ENCODE data around the gene IL20RA. TPM values are rescaled to one million over a fixed set of nuclear protein-coding genes. Genes with fewer than 3 reads are reported as not detected.

Gene IL20RA
- polyA plus RNA-seq, 10 donors, result 23.1 to 40.7 (median 27.9) TPM

DNA sequence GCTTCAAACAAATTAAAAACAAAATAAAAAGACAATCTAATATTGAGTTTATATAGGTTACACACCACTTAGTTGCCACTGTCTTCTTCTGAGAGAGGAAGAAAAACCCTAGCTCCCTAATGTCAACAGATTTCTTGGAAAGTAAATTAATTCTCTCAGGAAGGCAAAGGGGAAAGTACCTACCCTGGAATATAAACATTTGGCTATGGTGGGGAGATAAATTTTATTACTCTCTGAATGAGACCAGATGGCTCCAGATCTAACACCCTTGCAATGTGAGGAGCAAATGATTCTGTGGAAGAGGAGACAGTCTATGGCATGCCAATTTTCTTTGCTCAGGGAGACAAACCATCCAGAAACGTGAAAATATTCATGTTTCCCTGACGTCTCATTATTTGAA, 4.3 kb upstream of the IL20RA start:
- DNase-seq, result no peak

DNA sequence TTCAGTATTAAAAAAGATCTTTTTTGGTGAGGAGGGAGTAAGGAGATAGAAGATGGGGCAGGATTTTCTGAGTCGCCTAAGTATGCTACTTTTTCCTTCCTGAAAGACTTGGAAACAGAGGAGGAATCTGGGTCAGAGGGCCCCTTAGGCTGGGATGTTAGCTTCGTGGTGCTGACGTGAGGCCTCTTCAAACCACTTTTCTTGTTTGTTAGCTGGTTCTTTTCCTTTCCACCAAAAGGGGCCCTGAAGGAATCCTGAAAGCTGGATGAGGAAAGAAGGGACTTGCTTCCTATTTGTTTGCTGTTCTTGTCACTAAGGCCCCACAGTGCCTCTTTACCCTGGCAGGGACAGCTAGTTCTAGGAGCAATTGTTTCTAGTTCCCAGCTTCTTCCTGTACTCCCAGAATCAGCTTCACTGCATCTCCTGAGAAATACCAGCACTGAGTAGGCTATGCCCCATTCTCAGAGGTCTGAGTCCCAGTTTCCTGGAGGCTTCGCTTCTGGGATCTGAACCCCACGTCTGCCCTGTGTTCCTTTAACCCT, 2.2 kb upstream of the IL20RA start:
- DNase-seq, result no peak

DNA sequence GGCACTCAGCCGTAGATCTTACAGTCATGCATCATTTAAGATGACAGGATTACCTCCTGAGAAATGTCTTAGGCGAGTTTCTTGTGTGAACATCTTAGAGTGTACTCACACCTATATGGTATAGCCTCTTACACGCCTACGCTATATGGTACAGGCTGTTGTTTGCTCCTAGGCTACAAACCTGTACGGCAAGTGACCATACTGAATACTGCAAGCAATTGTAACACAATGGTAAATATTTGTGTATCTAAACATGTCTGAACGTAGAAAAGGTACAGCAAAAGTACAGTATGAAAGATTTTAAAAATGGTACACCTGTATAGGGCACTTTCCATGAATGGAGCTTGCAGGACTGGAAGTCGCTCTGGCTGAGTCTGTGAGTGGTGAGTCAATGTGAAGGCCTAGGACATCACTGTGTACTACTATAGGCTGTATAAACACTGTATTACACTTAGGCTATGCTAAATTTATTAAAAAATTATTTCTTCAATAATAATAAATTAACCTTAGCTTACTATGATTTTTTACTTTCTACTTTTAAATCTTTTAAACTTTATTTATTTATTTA, 541 bp upstream of the IL20RA start:
- DNase-seq, result no peak

DNA sequence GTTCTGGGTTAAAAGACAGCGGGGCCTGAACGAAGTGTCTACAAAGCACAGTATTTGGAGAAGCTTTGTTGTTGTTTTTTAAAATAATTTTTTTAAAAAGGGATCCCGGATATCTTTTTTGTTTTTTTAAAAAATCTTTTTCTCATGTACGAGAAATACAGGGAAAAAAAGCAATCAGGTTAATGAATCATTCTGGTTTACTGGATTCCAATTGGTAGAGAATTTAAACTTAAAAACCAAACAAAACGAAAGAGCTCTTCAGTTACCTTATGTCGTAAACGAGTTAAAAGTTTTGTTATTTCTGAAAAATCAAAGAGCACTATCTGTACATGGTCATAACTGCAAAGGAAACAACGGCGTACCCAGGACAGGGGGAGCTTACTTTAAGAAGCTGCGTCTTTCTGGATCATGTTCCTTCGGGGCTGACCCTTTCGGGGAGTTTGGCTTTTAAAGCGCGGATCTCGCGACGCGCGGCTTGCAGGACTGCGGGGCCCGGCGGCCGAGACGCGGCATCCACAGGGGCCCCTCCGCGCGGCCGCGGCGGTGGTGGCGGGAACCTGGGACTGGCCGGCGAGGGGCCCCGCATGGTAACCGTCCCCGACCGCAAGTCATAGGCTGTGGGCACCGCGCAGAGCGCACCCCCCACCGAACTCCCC, 927 bp downstream of the IL20RA start:
- peak; percentile 45 to 82 (median 54) for DNase-seq

DNA sequence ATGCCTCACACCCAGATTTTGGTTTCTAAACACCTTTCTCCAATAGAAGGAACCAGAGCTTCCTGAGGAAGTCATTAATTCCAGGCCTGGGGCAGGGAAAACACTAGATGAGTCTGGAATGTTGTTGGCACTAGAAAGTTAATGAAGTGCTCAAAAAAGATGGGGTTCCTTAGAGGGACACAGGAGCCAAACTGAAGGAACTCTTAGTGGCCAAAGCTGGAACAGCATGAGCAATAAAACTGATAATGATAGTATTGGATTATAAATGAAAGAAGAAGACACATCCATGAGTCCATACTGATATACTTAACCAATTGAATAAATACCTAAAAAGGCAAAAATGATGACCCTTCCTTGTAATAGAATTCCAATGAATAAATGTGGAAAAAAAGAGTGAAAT, 4.4 kb downstream of the IL20RA start:
- DNase-seq, result no peak

DNA sequence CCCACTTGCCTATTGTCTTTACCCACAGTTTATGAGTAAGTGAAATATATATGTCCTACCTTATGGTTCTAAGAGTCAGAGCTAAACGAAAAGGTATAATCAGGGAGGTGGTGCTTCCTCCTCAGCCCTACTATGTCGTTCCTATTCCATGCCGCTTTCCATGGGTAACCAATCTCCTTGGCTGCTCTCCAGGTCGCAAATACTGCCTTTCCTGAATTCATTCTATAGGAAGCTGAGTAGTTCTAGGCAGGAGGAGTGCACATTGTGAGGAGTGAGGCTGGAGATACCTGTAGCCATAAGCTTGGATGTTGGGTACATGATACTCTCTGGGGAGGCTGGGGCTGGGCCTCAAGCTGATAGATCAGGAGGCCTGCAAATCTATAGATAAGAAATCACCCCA, 5.8 kb downstream of the IL20RA start:
- DNase-seq, result no peak

DNA sequence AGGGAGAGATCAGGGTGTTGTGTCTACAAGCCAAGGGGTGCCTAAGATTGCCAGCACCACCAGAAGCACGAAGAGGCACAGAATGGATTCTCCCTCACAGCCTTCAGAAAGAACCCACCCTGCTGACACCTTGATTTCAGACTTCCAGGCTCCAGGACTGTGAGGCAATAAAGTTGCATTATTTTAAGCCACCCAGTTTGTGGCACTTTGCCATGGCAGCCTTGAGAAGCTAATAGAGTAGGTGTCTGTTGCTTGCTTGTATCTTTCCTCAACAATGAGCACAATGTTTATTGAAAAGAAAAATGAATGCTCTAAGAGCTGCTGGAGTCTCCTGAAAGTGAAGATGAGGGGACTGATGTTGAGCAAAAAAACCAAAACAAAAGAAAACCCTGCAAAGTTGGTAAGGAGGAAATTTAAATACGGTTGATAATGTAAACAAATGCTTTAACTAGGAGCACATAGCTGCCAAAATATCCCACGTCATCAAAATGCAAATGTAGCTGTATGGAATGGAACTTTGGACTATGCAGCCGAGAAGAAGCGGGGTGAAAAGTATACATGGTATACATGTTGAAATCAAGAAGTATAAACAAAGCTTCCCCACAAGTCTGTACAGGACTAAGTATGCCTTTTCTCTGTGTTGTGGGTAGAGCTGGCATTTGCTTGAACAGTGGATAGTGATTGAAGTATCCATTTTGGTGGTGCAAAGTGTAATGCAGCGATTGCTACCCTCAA, 8.0 kb downstream of the IL20RA start:
- no peak for DNase-seq

DNA sequence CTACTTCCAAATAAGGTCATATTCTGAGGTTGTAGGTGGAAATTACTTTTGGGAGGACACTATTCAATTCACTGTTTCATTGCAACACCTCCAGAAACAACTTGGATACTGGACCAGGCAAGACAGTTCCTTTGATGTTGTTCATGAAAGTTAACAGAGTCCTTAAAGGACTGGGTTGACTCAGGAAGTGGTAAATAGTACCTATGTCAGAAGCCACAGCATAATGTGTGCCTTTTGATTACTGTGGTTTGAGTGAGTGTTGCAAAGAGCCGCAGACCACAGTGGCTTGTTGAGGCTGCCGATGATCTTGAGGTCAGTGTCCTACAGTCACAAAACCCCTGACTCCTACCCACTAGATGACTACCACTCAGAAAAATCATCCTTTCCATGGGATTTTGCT, 10.9 kb downstream of the IL20RA start:
- no peak for DNase-seq

DNA sequence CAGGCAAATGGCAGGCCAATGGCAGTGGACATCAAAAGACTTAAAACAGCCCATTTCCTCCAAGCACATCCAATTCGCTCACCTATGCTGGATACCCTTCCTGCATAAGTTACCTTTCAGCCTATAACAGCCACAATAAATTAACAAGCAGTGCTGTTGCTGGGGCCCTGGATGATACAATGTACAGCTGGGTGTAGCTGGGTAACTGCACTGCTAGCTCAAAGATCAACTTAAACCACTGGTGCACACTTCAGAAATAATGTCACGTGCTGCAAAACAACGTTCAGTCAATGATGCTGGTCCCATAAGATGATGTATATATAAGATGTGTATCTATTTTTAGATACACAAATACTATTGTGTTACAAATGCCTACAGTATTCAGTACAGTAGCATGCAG, 13.6 kb downstream of the IL20RA start:
- DNase-seq, result no peak

DNA sequence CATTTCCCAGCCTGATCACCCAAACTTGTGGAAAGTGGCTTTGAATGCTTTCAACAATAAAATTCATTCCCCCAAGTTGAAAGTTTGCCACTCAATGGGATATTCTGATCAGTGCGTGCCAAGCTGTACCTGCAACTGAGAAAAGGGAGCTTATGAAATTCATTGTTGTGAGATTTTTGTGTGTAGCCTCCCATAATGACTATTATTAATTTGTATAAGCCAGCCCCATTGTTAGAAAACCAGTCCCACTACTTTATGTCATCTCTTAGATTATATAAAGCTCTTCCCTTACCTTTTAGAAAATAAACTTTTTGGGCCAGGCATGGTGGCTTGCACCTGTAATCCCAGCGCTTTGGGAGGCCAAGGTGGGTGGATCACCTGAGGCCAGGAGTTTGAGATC, 15.9 kb downstream of the IL20RA start:
- DNase-seq, result no peak

DNA sequence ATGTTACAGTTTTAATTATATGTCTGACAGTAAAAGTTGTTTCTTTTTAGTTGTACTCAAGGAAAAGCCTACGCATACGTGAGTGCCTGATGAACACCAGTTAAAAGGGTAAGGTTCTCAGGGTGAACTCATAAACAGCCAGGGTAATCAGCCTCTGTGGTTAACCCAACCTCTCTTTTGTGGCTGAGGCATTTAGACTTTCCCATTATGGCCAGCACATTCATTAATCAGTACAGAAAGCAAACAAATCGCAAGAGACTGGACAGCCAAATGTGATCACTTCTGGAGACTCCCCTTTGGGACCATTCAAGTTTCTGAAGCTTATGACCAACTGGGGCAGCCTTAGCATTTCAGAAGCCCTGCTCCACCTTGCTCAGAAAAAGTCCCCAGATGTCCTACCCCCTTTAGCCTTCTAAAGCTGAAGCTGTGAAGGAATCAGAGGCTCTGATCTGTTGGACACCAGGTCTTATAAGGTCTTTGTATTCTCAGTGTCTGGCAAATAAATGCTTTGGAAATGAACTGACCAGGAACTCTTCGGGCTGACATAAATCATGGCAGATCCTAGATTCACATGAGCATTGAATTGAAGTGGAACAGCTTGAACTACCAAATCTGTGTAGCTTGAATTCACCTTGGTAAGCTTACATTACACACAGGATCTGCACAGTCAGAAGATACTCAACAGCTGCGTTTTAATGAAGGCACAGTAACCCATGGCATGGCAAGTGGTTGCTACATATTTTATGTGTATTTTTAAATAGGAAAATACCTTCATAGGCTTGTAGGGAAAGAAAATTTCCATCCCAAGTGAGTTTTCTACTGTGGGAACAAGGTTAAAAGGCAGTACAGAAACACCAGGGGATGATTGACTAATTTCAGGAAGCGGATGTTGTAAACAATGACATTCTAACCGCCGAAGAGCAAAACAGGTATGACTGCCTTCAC, 18.7 kb downstream of the IL20RA start:
- DNase-seq, result no peak

DNA sequence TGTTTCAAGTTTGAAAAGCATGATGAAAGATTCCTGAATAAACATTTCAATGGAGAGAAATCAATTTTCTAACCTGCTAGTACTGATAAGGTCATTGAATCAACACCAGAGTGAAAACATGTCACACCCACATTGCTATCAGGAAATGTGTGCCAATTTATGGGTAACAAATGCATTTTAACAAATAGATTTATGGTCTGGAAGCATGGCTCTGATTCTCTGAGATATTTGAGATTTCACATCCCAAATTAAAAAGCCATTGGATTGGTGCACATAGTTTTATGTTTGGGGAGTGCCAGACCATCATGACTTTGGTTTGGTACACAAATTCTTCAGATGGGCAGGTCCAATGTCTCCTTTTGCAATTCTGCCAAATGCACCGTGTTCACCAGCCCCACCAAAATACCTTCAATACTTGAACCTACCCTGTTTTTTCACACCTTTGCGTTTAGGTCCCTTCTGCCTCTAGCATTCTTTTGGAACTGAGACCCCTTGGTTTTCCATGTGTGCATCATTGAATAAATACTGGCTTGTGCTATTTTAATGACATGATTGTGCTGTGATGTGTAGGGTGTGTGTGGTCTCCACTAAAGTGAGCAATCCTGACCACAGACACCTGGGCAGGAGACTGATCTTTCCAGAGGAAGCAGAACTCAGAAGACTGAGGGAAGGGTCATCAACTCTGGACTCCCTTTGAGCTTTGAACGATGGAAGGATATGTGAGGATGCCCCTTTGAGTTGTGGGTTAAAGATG, 20.4 kb downstream of the IL20RA start:
- DNase-seq, result no peak

DNA sequence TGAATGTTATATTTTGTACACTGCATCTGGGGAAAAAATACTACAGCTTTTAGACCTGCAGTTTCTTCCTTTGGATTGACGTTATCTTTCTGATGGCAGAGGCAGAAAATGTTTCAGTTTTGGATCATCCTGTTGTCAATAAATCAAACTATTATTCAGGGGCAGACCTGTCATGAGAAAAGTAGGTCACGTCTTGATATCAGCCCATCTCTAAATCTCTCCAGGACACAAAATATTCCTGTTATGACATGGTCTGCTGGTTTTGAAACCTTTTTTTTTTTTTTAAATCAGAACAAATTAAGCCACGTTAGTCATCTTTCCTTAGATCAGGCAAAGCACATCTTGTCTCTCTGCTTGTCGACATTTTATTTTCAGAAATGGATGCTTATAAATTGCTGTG, 24.0 kb downstream of the IL20RA start:
- DNase-seq, result no peak

DNA sequence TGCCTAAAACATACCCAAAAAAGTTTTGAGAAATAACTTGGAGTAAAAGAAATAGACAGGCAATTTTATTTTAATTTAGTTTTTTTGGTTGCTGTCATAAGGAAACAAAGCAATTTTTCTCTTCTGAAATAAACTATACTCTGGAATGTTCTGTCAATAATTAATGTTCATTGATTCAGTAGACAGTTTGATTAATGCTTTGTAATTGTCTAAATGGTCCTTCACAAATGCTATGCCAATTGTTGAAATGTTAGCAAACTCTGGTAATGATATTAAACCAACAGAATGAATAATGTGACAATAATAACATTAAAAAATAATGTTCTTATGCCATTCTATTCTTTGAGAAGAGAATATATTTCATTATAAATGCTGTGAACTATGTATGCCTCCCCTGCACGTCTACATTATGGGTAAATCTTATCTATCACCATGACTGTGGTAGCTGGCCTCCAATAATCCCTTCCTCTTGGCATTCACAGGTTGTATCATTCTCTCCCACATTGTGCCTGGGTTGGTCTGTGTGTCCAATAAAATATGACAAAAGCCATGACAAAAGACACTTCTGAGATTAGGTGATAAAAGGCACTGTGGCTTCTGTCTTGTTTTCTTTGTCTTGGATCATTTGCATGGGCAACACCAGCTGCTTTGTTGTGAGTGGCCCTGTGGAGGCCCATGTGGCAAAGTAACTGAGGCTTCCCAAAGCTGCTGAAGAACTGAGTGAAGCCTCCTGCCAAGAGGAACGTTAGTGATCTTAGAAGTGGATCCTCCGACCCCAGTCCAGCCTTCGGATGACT, 25.1 kb downstream of the IL20RA start:
- no peak for DNase-seq

DNA sequence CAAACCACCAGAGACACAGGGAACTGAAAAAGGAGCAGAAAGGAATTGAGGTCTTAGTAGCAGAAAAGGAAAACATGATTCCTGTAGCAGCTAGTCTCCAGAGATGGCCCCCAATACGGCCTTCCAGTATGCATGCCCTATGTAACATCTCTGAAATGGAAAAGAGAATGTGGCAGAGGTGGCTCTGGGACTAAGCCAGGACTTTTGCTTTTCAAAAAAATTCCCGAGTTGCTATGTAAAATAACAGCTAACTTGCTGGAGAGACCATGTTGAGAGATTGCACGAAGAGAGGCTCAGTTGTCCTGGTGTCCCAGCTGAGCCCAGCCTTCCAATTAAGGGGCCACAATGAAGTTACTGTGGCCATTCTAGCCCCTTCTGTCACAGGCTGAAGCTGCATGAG, 27.7 kb downstream of the IL20RA start:
- DNase-seq, result no peak

DNA sequence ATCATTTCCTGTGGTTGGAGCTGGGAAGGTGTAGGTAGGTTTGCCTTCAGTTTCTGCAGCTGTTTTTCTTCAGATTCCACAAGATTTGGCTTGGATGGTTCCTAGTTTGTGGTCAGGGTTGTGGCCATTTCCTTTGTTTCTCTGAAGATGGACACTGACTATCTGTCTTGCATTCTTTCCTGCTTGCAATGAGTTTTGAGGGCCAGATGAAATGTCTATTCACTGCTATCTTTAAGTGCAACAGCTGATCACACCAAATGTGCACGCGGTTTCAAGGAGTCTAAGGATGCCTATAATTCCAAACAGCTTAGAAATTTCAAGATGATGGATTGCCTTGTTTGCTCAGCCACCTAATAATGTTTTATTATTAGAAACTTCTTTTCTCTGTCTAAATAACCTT, 28.4 kb downstream of the IL20RA start:
- peak; percentile 4 to 54 (median 19) for DNase-seq

DNA sequence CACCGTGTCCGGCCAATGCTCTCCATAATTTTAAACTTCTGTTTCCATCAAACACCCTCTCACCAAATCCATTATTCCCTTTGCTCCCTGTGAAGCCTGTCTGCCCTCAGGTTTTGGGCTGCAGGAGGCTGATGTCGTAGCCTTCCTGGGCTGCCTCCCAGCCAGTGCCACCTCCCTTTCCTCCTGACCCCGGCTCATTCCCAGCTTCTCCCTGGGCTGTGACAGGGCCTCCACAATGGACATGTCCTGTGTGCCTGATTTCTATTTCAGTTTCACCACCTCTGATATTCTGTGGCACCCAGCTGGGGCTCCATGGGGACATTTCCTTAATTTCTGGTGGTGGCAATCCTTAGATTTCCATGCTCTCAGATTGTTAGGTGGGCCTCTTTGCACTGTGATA, 28.8 kb downstream of the IL20RA start:
- no peak for DNase-seq

DNA sequence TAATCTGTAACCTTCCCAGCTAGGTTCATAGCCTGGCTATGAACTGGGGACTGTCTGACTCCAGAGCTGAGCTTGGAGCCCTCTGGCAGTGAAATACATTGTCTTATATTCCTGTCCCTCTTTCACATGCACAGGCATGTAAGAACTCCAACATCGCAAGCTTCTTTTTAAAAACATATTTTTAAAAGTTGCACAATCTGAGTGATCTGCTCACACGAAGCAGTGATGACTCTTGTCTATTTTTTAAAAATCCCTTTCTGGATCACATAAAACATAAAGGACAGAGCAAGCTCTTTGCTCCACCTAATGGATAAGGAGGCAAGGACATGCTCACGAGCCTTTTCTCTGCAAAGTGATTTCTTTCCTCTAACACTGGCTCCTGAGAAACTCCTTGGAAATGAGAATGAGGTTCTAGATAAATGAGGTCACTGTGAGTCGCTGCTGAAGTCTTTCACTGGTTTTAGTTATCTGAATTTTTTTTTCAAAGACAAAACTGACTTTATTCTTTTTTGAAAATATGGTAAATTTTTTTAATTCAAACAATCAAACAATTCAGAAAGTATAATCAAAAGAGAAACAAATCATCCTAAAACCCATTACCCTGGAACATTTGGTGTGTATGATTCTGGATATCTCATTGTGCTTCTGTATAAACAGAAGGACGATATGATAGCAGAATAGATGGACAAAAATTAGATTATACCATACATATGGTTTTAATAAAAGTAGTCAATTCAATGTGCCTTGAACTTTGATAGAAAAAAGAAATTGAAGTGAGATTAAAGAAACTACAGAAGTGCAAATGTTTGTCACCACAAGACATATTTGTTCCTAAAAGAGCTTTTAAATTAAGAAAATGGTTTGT, 30.8 kb downstream of the IL20RA start:
- DNase-seq, result peak; percentile 36 to 60 (median 56)

DNA sequence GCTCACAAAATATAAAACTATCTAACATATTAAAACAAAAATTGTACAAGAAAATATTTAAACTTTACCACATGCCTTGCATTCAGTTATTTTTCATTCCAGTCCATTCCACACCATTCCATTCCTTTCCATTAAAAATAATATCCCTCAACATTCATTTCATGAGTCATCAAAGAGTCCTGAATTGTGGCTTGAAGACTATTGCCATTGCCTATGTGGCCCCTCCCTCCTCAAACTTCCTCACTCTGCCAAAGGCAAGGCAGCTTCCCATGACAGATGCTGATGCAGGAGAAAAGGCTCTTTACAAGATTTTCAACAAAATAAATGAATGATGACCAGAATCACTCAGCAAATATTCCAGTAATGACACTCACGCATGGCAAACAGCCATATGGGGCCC, 31.7 kb downstream of the IL20RA start:
- DNase-seq, result peak in 1 of 3 donors; percentile 73

All from muscle of back (tissue), 11 donors.